IMR-90 (cell line): ENCODE measurements around the gene TUBA3D. TPM values are rescaled to one million over a fixed set of nuclear protein-coding genes. Genes with fewer than 3 reads are reported as not detected.

Source experiments
- ATAC-seq: fragments of 200-7000 bp; cut with Tn5 transposase; 2 replicates; pipeline ENCODE4 v1.9.1; 2020; ENCODE audit warnings: low read depth, mild to moderate bottlenecking, moderate library complexity
- BruUV-seq: library from RNA; stranded (reverse); fragments of 400-500 nt; replicated peaks from 2 replicates; lab custom pipeline; 2021; lab: Mats Ljungman, UMichigan
- CTCF ChIA-PET: fragments of 300-600 bp; formaldehyde crosslinking; extraction: SDS; loops from one replicate; lab custom pipeline; 2021; ENCODE audit warnings: antibody characterized with exemption; lab: Yijun Ruan, JAX
- POLR2A ChIA-PET: fragments of 300-600 bp; sonication (Branson Sonifier 250); formaldehyde crosslinking; loops from one replicate; lab custom pipeline; 2022; ENCODE audit warnings: antibody characterized with exemption; ENCODE audit not compliant: unreplicated experiment; lab: Charles Lee
- DNase-seq: peaks from one replicate; pipeline ENCODE4 v3.0.0; 2013
- H2AFZ ChIP-seq: replicated peaks from 2 replicates; pipeline ENCODE3; 2013; ENCODE audit warnings: low read length, mild to moderate bottlenecking; ENCODE audit not compliant: poor library complexity
- H2AK5ac ChIP-seq: 2 replicates; pipeline ENCODE4 v1.6.1; 2013; ENCODE audit warnings: low read depth, low read length, inconsistent platforms
- H2AK9ac ChIP-seq: replicated peaks from 2 replicates; pipeline ENCODE3; 2013; ENCODE audit warnings: mild to moderate bottlenecking, low read depth, low read length, moderate library complexity; ENCODE audit not compliant: poor library complexity
- H2BK120ac ChIP-seq: 2 replicates; pipeline ENCODE4 v1.6.1; 2013; ENCODE audit warnings: low read depth, low read length, inconsistent platforms
- H2BK15ac ChIP-seq: 3 replicates; pipeline ENCODE4 v1.6.1; 2013; ENCODE audit warnings: low read depth, low read length, inconsistent platforms
- H2BK20ac ChIP-seq: 2 replicates; pipeline ENCODE4 v1.6.1; 2013; ENCODE audit warnings: low read depth, mild to moderate bottlenecking, inconsistent platforms, low read length, moderate library complexity
- H2BK5ac ChIP-seq: 2 replicates; pipeline ENCODE4 v1.6.1; 2013; ENCODE audit warnings: mild to moderate bottlenecking, low read depth, low read length, inconsistent platforms; ENCODE audit not compliant: poor library complexity, severe bottlenecking
- H3K14ac ChIP-seq: replicated peaks from 2 replicates; pipeline ENCODE4 v1.6.1; 2013; ENCODE audit warnings: low read depth, low read length, inconsistent platforms
- H3K18ac ChIP-seq: 2 replicates; pipeline ENCODE4 v1.6.1; 2013; ENCODE audit warnings: low read depth, low read length, control low read depth
- H3K23ac ChIP-seq: 2 replicates; pipeline ENCODE4 v1.6.1; 2013; ENCODE audit warnings: low read depth, low read length, inconsistent platforms
- H3K27ac ChIP-seq: 2 replicates; pipeline ENCODE4 v1.5.1; 2013; ENCODE audit warnings: mild to moderate bottlenecking, control low read depth, low read length; ENCODE audit not compliant: insufficient read depth
- H3K27me3 ChIP-seq: 2 replicates; pipeline ENCODE4 v1.6.1; 2013; ENCODE audit warnings: low read length; ENCODE audit not compliant: control insufficient read depth, insufficient read depth
- H3K36me3 ChIP-seq: 2 replicates; pipeline ENCODE4 v1.6.1; 2013; ENCODE audit warnings: low read length, mixed read lengths; ENCODE audit not compliant: control insufficient read depth, insufficient read depth
- H3K4ac ChIP-seq: 2 replicates; pipeline ENCODE4 v1.6.1; 2013; ENCODE audit warnings: low read depth, low read length, inconsistent platforms
- H3K4me1 ChIP-seq: 2 replicates; pipeline ENCODE4 v1.6.1; 2013; ENCODE audit warnings: low read length, mixed read lengths; ENCODE audit not compliant: control insufficient read depth, insufficient read depth
- H3K4me2 ChIP-seq: 2 replicates; pipeline ENCODE4 v1.6.1; 2013; ENCODE audit warnings: low read depth, mild to moderate bottlenecking, control low read depth, low read length, moderate library complexity
- H3K4me3 ChIP-seq: 2 replicates; pipeline ENCODE4 v1.5.1; 2013; ENCODE audit warnings: low read depth, mild to moderate bottlenecking, control low read depth, low read length, moderate library complexity; ENCODE audit not compliant: insufficient read depth
- H3K56ac ChIP-seq: 2 replicates; pipeline ENCODE4 v1.6.1; 2013; ENCODE audit warnings: low read length, inconsistent platforms; ENCODE audit not compliant: insufficient read depth; ENCODE audit errors: extremely low read depth
- H3K79me1 ChIP-seq, 2 experiments: 2 replicates each; pipeline ENCODE4 v1.6.1; 2013; ENCODE audit warnings: low read length in 2 of 2, inconsistent platforms in 1 of 2, low read depth in 1 of 2
- H3K9ac ChIP-seq: 2 replicates; pipeline ENCODE4 v1.6.1; 2013; ENCODE audit warnings: low read depth, low read length, control low read depth
- H3K9me1 ChIP-seq: 2 replicates; pipeline ENCODE4 v1.6.1; 2013; ENCODE audit warnings: low read length, inconsistent platforms; ENCODE audit not compliant: insufficient read depth
- H3K9me3 ChIP-seq: 2 replicates; pipeline ENCODE4 v1.6.1; 2013; ENCODE audit warnings: low read length; ENCODE audit not compliant: control insufficient read depth, insufficient read depth
- H4K20me1 ChIP-seq: 2 replicates; pipeline ENCODE4 v1.6.1; 2013; ENCODE audit warnings: low read length, inconsistent platforms; ENCODE audit not compliant: insufficient read depth
- H4K5ac ChIP-seq: 2 replicates; pipeline ENCODE4 v1.6.1; 2013; ENCODE audit warnings: mild to moderate bottlenecking, low read depth, low read length, control low read depth
- H4K8ac ChIP-seq, 2 experiments: 2 replicates each; pipeline ENCODE4 v1.6.1; 2013; ENCODE audit warnings: low read depth in 2 of 2, low read length in 2 of 2, control low read depth in 1 of 2, inconsistent platforms in 1 of 2
- H4K91ac ChIP-seq: 2 replicates; pipeline ENCODE4 v1.6.1; 2013; ENCODE audit warnings: low read depth, low read length, inconsistent platforms; ENCODE audit not compliant: insufficient read depth
- CEBPB ChIP-seq: IDR thresholded peaks from 2 replicates; pipeline ENCODE4 v1.6.1; 2012; ENCODE audit warnings: low read depth, low read length, improper control_type of control experiment
- MAZ ChIP-seq: IDR thresholded peaks from 2 replicates; pipeline ENCODE4 v1.6.1; 2012; ENCODE audit warnings: low read depth, mild to moderate bottlenecking, low read length, improper control_type of control experiment, moderate library complexity, borderline replicate concordance
- MXI1 ChIP-seq: IDR thresholded peaks from 2 replicates; pipeline ENCODE4 v1.6.1; 2012; ENCODE audit warnings: low read depth, mild to moderate bottlenecking, low read length, moderate library complexity, borderline replicate concordance
- POLR2A ChIP-seq: IDR thresholded peaks from 2 replicates; pipeline ENCODE4 v1.6.1; 2012; ENCODE audit warnings: mild to moderate bottlenecking, low read depth, low read length
- RCOR1 ChIP-seq: IDR thresholded peaks from 2 replicates; pipeline ENCODE4 v1.6.1; 2012; ENCODE audit warnings: mild to moderate bottlenecking, low read length, improper control_type of control experiment; ENCODE audit not compliant: insufficient replicate concordance
- SMC3 ChIP-seq: fragments of 150-350 bp; IDR thresholded peaks from 2 replicates; pipeline ENCODE4 v1.6.1; 2016; ENCODE audit warnings: low read depth, mild to moderate bottlenecking, antibody characterized with exemption, low read length, moderate library complexity
- WGBS, 2 experiments: methylation state at CpG; one replicate each; pipeline versions ENCODE4 v1.1.5 to v1.1.7; 2013; ENCODE audit warnings: missing lambda C conversion rate in 2 of 2; ENCODE audit not compliant: insufficient read length in 1 of 2; ENCODE audit errors: extremely low coverage in 2 of 2; 5-methylcytosine and 5-hydroxymethylcytosine counted together
- dilution Hi-C: fragments of 300-500 bp; cut with HindIII; formaldehyde crosslinking; loops from one replicate; pipeline ENCODE4 v1.14.3; 2018; ENCODE audit warnings: low sequenced_read_pairs; ENCODE audit not compliant: unreplicated experiment
- in situ Hi-C: fragments of 300-500 bp; cut with MboI; formaldehyde crosslinking; loops from 3 replicates; pipeline ENCODE4 v1.14.3; 2019; ENCODE audit warnings: low sequenced_read_pairs, inconsistent platforms, mixed read lengths
- intact Hi-C: fragments of 100-400 bp; cut with micrococcal nuclease; formaldehyde crosslinking; loops from 2 replicates; pipeline ENCODE4 v1.10.0; 2022
- polyA plus RNA-seq, 3 experiments: library from polyadenylated mRNA; depleted of rRNA; stranded (reverse); fragments of >200 nt; gene quantifications; 2 replicates each; pipeline ENCODE4 v1.2.3, GENCODE V29; 2012; ENCODE audit warnings: low replicate concordance in 1 of 3
- total RNA-seq: library from RNA; depleted of rRNA; stranded (reverse); fragments of >200 nt; gene quantifications from 2 replicates; pipeline ENCODE4 v1.2.3, GENCODE V29; 2012
- TF ChIP-seq, protein P1 (sequence below): conservative IDR thresholded peaks from 2 replicates; pipeline ENCODE4 v1.5.1; 2012; ENCODE audit warnings: mild to moderate bottlenecking, low read depth, low read length, improper control_type of control experiment

The TUBA3D gene
- total and polyA plus RNA-seq, 2 of the 4 experiments (the other 2 are of a cell fraction), result not detected

DNA sequence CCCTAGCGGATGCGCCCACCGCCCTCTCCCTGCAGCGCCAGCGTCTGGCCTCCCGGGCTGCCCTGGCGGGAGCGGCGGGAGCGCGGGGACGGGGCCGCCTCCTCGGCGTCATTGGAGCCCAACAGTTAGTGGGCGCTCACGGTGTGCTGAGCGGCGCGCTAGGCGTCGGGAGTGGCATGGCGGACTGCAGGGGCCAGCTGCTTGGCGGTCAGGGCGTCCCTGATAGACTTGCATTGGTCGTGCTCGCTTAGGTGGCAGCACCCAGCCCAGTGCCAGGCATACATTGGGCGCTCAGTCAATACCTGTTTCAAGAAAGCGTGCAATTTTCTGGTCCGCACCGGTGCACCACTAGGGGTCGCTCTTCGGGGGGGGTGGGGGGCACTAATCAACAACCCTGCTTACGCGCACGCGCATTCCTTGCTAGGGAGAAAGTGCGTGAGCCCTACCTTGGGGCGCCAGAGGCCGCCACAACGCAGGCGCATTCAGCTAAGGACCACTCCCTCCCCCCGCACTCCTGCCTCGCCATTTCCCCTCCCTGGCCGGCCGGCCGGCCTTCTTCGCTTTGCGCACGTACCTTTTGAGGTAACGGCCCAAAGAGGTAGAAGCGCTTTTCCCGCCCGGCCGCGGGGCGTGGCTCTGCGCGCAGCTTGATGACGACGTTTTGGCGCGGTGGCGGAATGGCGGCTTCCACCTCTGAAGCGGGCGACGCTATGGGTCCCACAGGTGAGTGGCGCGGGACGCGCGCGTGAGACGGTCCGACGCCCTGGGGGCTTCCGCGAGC lies 16.7 kb downstream of the TUBA3D start:
- Histone ChIP-seq H2BK5ac (peak overlapping the region; percentile 72), H3K79me1 (peaks cover 3 to 61% of the 10 kb centered on the region in 2 experiments; a peak in 3 of 4 replicates), H4K20me1 (no peaks in the 10 kb centered on the region; the same call in none of the 2 replicates), H3K56ac (no peak overlapping the region; the same call in 1 of the 2 replicates), H3K9ac (peak overlapping the region; percentile 85), H4K5ac (peak overlapping the region; percentile 76), H3K9me1 (no peaks in the 10 kb centered on the region), H3K27me3 (no peaks in the 10 kb centered on the region), H3K4me2 (peak overlapping the region; percentile 84), H3K9me3 (no peaks in the 10 kb centered on the region), H2BK20ac (no peak overlapping the region; the same call in 1 of the 2 replicates), H3K18ac (peak overlapping the region; percentile 36; the same call in 1 of the 2 replicates), H3K23ac (peak overlapping the region; percentile 83; the same call in 1 of the 2 replicates), H3K4me3 (peak overlapping the region; percentile 76), H2BK120ac (peak overlapping the region; percentile 81), H2AFZ (peak overlapping the region; percentile 100), H2AK9ac (peak overlapping the region; percentile 94), H2AK5ac (peak overlapping the region; percentile 58), H3K36me3 (peaks cover 3% of the 10 kb centered on the region), H3K27ac (peak overlapping the region; percentile 74), H3K4me1 (0 out of 2 replicates have a peak, but pooled peaks cover 2% of the 10 kb centered on the region), H4K8ac (peak overlapping the region; percentile 86 to 96; a peak in 3 of 4 replicates), H4K91ac (peak overlapping the region; percentile 46), H3K14ac (peak overlapping the region; percentile 97), H3K4ac (peak overlapping the region; percentile 95), H2BK15ac (no peak overlapping the region; the same call in 2 of the 3 replicates)
- ChIA-PET POLR2A (no interaction called here), CTCF (interaction anchor here (0.5 to 0.6 kb wide), 5 partner anchors 80 to 1793 kb away, joined by 3 to 4 read pairs (median 3); no protein-coding TSS in a partner anchor)
- in situ Hi-C loops (no loop called here), intact Hi-C loops (loop anchor here (1.0 to 5.0 kb wide), 4 partner anchors 79 to 338 kb away; no protein-coding TSS in a partner anchor), dilution Hi-C loops (no loop called here)
- TF ChIP-seq POLR2A, result no peak
- 0 out of 2 replicates have a peak, but pooled peaks have one; percentile 23 for TF ChIP-seq SMC3
- TF ChIP-seq, protein P1, sequence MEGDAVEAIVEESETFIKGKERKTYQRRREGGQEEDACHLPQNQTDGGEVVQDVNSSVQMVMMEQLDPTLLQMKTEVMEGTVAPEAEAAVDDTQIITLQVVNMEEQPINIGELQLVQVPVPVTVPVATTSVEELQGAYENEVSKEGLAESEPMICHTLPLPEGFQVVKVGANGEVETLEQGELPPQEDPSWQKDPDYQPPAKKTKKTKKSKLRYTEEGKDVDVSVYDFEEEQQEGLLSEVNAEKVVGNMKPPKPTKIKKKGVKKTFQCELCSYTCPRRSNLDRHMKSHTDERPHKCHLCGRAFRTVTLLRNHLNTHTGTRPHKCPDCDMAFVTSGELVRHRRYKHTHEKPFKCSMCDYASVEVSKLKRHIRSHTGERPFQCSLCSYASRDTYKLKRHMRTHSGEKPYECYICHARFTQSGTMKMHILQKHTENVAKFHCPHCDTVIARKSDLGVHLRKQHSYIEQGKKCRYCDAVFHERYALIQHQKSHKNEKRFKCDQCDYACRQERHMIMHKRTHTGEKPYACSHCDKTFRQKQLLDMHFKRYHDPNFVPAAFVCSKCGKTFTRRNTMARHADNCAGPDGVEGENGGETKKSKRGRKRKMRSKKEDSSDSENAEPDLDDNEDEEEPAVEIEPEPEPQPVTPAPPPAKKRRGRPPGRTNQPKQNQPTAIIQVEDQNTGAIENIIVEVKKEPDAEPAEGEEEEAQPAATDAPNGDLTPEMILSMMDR, result peak; percentile 66
- 0 out of 2 replicates have a peak, but pooled peaks have one; percentile 59 for TF ChIP-seq MXI1
- TF ChIP-seq RCOR1, result no peak
- TF ChIP-seq MAZ, result peak; percentile 83; the same call in 1 of the 2 replicates
- no peak for TF ChIP-seq CEBPB
- DNase-seq (peak; percentile 90), ATAC-seq (peak; percentile 82)
- BruUV-seq, result no TSS peak
- WGBS, 2 experiments, result 1% methylated on average over 51 of the region's 79 CpGs; no CpG with 5 or more reads in 1 of the 2 experiments
